Stomach (tissue), 4 donors: ENCODE measurements around the gene HHIP.

Source experiments
- CTCF ChIP-seq, 7 experiments: fragments of 450-650 bp in 4 of 7; fragments of 200-600 bp in 3 of 7; sonication (generic) in 3 of 7; IDR thresholded peaks; one replicate each; pipeline ENCODE4 v1.5.1; 2016 to 2019; ENCODE audit warnings: antibody characterized with exemption in 7 of 7, control low read depth in 2 of 7, mild to moderate bottlenecking in 1 of 7
- EP300 ChIP-seq: sonication (generic); formaldehyde crosslinking; IDR thresholded peaks from one replicate; pipeline ENCODE4 v1.6.1; 2017; ENCODE audit warnings: antibody characterized with exemption
- POLR2A ChIP-seq, 4 donors: fragments of 450-650 bp; IDR thresholded peaks; one replicate each; pipeline ENCODE4 v1.6.1; 2016; ENCODE audit warnings: antibody characterized with exemption in 4 of 4, control low read depth in 2 of 4, mild to moderate bottlenecking in 1 of 4, moderate library complexity in 1 of 4
- POLR2AphosphoS5 ChIP-seq, 3 donors: sonication (generic); formaldehyde crosslinking; IDR thresholded peaks; one replicate each; pipeline ENCODE4 v1.6.1; 2016; ENCODE audit warnings: antibody characterized with exemption in 3 of 3

GRCh38 chr4:144701683-144702233 is 55.8 kb downstream of the HHIP start:
- no peak for TF ChIP-seq CTCF (IDR thresholded peaks at IDR 0.05)
- no peak for TF ChIP-seq EP300
- no peak for TF ChIP-seq POLR2A (IDR thresholded peaks at IDR 0.05)
- no peak for TF ChIP-seq POLR2AphosphoS5 (IDR thresholded peaks at IDR 0.05)
